COR-L47 (cell line): Measurements from ENCODE around the gene TRABD2B.

ENCODE experiments used
- DNase-seq: peaks from one replicate; lab custom pipeline; 2025; lab: John Stamatoyannopoulos, UW

The TRABD2B gene

GRCh38 chr1:47992720-47993415, 4.3 kb downstream of the TRABD2B start:
- no peak for DNase-seq

- no peak for DNase-seq
Measured at GRCh38 chr1:47991673-47992072, 5.5 kb downstream of the TRABD2B start.

GRCh38 chr1:47991187-47991586, 6.0 kb downstream of the TRABD2B start:
- DNase-seq: no peak

- DNase-seq: no peak
Measured at GRCh38 chr1:47990286-47990685, 6.9 kb downstream of the TRABD2B start.

- DNase-seq: no peak
Measured at GRCh38 chr1:47987601-47988000, 9.6 kb downstream of the TRABD2B start.

GRCh38 chr1:47986761-47987200, 10.4 kb downstream of the TRABD2B start:
- DNase-seq: no peak

GRCh38 chr1:47985018-47985417, 12.2 kb downstream of the TRABD2B start:
- no peak for DNase-seq

- no peak for DNase-seq
Measured at GRCh38 chr1:47984175-47984789, 12.9 kb downstream of the TRABD2B start.

GRCh38 chr1:47983691-47984090, 13.5 kb downstream of the TRABD2B start:
- DNase-seq: no peak

- DNase-seq: no peak
Measured at GRCh38 chr1:47981667-47982350, 15.4 kb downstream of the TRABD2B start.

- no peak for DNase-seq
Measured at GRCh38 chr1:47980501-47980900, 16.7 kb downstream of the TRABD2B start.

- no peak for DNase-seq
Measured at GRCh38 chr1:47979724-47980123, 17.5 kb downstream of the TRABD2B start.

GRCh38 chr1:47978486-47978885, 18.7 kb downstream of the TRABD2B start:
- no peak for DNase-seq

- DNase-seq: no peak
Measured at GRCh38 chr1:47976728-47977127, 20.5 kb downstream of the TRABD2B start.

GRCh38 chr1:47976267-47976666, 20.9 kb downstream of the TRABD2B start:
- no peak for DNase-seq

- no peak for DNase-seq
Measured at GRCh38 chr1:47975302-47975921, 21.8 kb downstream of the TRABD2B start.

GRCh38 chr1:47972864-47973432, 24.2 kb downstream of the TRABD2B start:
- no peak for DNase-seq

- no peak for DNase-seq
Measured at GRCh38 chr1:47971385-47972160, 25.6 kb downstream of the TRABD2B start.

GRCh38 chr1:47970882-47971281, 26.3 kb downstream of the TRABD2B start:
- no peak for DNase-seq

GRCh38 chr1:47969478-47969877, 27.7 kb downstream of the TRABD2B start:
- no peak for DNase-seq

GRCh38 chr1:47968556-47968888, 28.7 kb downstream of the TRABD2B start:
- no peak for DNase-seq
